HEK293 (cell line): ENCODE measurements around the gene TEX261.

ENCODE experiments used
- CTCF ChIP-seq: fragments of 450-650 bp; formaldehyde crosslinking; IDR thresholded peaks from 2 replicates; pipeline ENCODE4 v1.5.1; 2016; ENCODE audit warnings: missing biosample characterization, missing genetic modification characterization
- REST ChIP-seq: fragments of 450-650 bp; formaldehyde crosslinking; IDR thresholded peaks from 2 replicates; pipeline ENCODE4 v1.5.1; 2016; ENCODE audit warnings: missing biosample characterization, missing genetic modification characterization
- ZNF214 ChIP-seq: fragments of 450-650 bp; formaldehyde crosslinking; IDR thresholded peaks from 2 replicates; pipeline ENCODE4 v1.5.1; 2017; ENCODE audit warnings: missing biosample characterization, mild to moderate bottlenecking, missing genetic modification characterization, borderline replicate concordance
- ZNF792 ChIP-seq: fragments of 450-650 bp; formaldehyde crosslinking; IDR thresholded peaks from 2 replicates; pipeline ENCODE4 v1.5.1; 2016; ENCODE audit warnings: missing biosample characterization, missing genetic modification characterization

GRCh38 chr2:70957798-70958197 lies 36.9 kb downstream of the TEX261 start:
- TF ChIP-seq CTCF (tag by site-specific recombination), result no peak
- TF ChIP-seq ZNF792 (tag by site-specific recombination), result no peak
- no peak for TF ChIP-seq REST (tag by site-specific recombination)
- TF ChIP-seq ZNF214, result no peak
